Stimulated activated CD4-positive, alpha-beta T cell treated with anti-CD3 and anti-CD28 coated beads, Interleukin-2, amount 100 ng/mL, for 4 hours (primary cell): ENCODE data around the gene HEBP2.

Experiments
- DNase-seq: peaks from one replicate; pipeline ENCODE4 v3.0.0-alpha.2; 2020; ENCODE audit warnings: low read depth

HEBP2 gene

GRCh38 chr6:138454981-138455706, 51.1 kb downstream of the HEBP2 start:
- DNase-seq = peak; percentile 60

- no peak for DNase-seq
Observed at GRCh38 chr6:138455746-138456400, 51.9 kb downstream of the HEBP2 start.

GRCh38 chr6:138456401-138456790, 52.4 kb downstream of the HEBP2 start:
- DNase-seq = no peak

GRCh38 chr6:138461647-138462046, 57.6 kb downstream of the HEBP2 start:
- no peak for DNase-seq

- DNase-seq = no peak
Observed at GRCh38 chr6:138464085-138464484, 60.1 kb downstream of the HEBP2 start.

- DNase-seq = no peak
Observed at GRCh38 chr6:138465007-138465645, 61.1 kb downstream of the HEBP2 start.

- DNase-seq = no peak
Observed at GRCh38 chr6:138467901-138468300, 63.9 kb downstream of the HEBP2 start.

- DNase-seq = no peak
Observed at GRCh38 chr6:138468320-138469015, 64.4 kb downstream of the HEBP2 start.
